ENCODE results near the gene OR6B1. TPM values are rescaled to one million over a fixed set of nuclear protein-coding genes. Genes with fewer than 3 reads are reported as not detected.
"Not testable (repeated sequence)": the region's sequence is repeated elsewhere in the genome, so short reads cannot be mapped to it uniquely, and the experiment has no call there.

Gene OR6B1
- total RNA-seq, 2 experiments from 2014 or later: not detected

DNA sequence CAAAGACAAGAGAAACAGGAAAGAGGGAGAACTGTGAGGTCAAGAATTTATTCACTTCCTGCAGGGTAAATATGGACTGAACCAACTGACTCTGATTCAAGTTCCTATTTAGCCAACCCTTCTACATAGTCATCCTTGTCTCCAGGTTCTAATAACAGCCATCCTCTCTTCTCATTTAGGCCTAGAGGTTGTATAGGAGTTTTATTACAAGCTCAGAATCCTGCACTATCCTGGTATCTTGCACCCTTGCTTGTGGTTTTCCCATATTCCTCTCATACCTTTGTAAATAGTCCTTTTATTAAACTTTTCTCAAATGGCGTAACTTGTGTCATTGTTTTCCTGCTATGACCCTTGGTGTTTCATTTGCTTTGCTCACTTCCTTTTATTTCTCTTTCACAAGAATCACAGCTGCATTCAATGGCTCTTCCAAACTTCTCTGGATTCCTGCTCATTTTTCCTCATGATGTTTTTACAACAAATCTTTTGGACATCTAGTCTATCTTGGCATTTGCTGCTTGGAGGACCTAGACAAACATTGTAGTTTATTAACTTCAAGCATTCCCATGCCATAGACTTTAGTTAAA is 36.3 kb downstream of the OR6B1 start:
- Mint-ChIP-seq H3K9me3 (no peaks in the 10 kb centered on the region), H3K27me3 (peaks cover 10% of the 10 kb centered on the region), H3K4me3 (no peak overlapping the region), H3K27ac (no peak overlapping the region), H3K4me1 (no peaks in the 10 kb centered on the region), H3K36me3 (no peaks in the 10 kb centered on the region)
- POLR2A ChIA-PET: no interaction called here
- ATAC-seq (ENCODE audit: low read depth) (no peak), DNase-seq (no peak)

- H3K27me3 Mint-ChIP-seq: peaks cover 10% of the 10 kb centered on the region
- H3K4me3 Mint-ChIP-seq: no peak overlapping the region
- H3K9me3 Mint-ChIP-seq: no peaks in the 10 kb centered on the region
- no peaks in the 10 kb centered on the region for H3K36me3 Mint-ChIP-seq
- POLR2A ChIA-PET: no interaction called here
- ATAC-seq (ENCODE audit: low read depth): no peak
- no peak overlapping the region for H3K27ac Mint-ChIP-seq
- no peaks in the 10 kb centered on the region for H3K4me1 Mint-ChIP-seq
- DNase-seq: no peak
These were observed 37.4 kb downstream of the OR6B1 start for GRCh38 chr7:144037414-144038035.

DNA sequence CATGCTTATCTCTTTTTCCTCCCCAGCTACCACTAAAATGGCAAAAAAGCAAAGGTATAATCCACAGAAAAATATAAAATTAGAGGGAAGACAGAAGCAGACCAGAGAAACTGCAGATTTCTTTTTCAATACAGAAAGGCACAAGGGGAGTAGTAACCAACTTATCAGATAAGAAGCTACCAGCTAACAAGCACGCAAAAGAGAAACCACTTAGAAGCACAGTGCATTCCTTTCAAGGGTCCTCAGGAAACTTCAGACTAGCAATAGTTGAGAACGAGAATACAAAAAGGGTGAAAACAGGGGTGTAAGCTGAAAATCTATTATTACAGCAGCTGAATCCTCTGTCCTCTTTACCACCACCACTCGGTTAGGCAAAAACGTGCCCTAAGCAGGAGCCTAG is 38.8 kb downstream of the OR6B1 start:
- Mint-ChIP-seq H3K27me3 (peaks cover 6% of the 10 kb centered on the region), H3K27ac (no peak overlapping the region), H3K4me1 (no peaks in the 10 kb centered on the region), H3K36me3 (no peaks in the 10 kb centered on the region), H3K4me3 (no peak overlapping the region), H3K9me3 (no peaks in the 10 kb centered on the region)
- ATAC-seq (ENCODE audit: low read depth) (no peak), DNase-seq (no peak)
- POLR2A ChIA-PET: no interaction called here

DNA sequence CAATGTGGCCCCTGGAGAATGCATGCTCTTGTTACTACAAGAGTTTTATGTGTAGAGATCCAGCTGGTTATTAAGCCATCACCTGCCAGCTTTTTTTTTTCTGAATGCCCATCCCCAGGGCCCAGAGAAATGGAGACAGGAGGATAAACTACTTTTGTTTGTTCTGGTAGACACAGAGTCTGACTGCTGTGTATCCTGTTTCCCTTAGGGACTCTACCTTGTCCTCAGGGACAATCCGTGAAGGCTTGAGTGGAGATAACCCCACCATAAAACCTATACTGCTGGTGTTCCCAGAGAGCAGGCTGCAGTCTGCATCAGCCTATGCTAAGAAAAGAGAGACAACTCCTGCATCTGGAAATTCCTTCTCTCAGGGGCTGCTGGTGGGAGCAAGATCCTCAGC is 48.5 kb downstream of the OR6B1 start, which contains the start of gene OR2A5:
Gene OR2A5 (plus strand): TSS at position 301 of the 400 bp plus-strand sequence. CDS start 1,454 bp downstream, outside the sequence.
- Mint-ChIP-seq H3K4me1 (no peaks in the 10 kb centered on the region), H3K27me3 (peaks cover 11% of the 10 kb centered on the region), H3K4me3 (no peak within 1 kb of the TSS), H3K27ac (no peak within 1 kb of the TSS), H3K36me3 (no peaks in the 10 kb centered on the region), H3K9me3 (no peaks in the 10 kb centered on the region)
- ATAC-seq (ENCODE audit: low read depth): no peak
- POLR2A ChIA-PET: no interaction called here
- no peak for DNase-seq

- Mint-ChIP-seq H3K4me1 (no peaks in the 10 kb centered on the region), H3K36me3 (no peaks in the 10 kb centered on the region), H3K9me3 (no peaks in the 10 kb centered on the region), H3K27me3 (peaks cover 11% of the 10 kb centered on the region), H3K27ac (no peak overlapping the region), H3K4me3 (no peak overlapping the region)
- no peak for DNase-seq
- no peak for ATAC-seq (ENCODE audit: low read depth)
- POLR2A ChIA-PET: no interaction called here
These were observed 49.4 kb downstream of the OR6B1 start for GRCh38 chr7:144049491-144049890.

- no peak overlapping the region for H3K4me3 Mint-ChIP-seq
- no peaks in the 10 kb centered on the region for H3K36me3 Mint-ChIP-seq
- no peak overlapping the region for H3K27ac Mint-ChIP-seq
- no peaks in the 10 kb centered on the region for H3K4me1 Mint-ChIP-seq
- DNase-seq: no peak
- ATAC-seq (ENCODE audit: low read depth): no peak
- peaks cover 13% of the 10 kb centered on the region for H3K27me3 Mint-ChIP-seq
- POLR2A ChIA-PET: no interaction called here
- no peaks in the 10 kb centered on the region for H3K9me3 Mint-ChIP-seq
These were observed 50.0 kb downstream of the OR6B1 start for GRCh38 chr7:144050093-144050492.

GRCh38 chr7:144050884-144051283 is 50.8 kb downstream of the OR6B1 start:
- POLR2A ChIA-PET; H3K4me1 Mint-ChIP-seq; H3K4me3 Mint-ChIP-seq; H3K36me3 Mint-ChIP-seq; ATAC-seq (ENCODE audit: low read depth); H3K9me3 Mint-ChIP-seq; DNase-seq; H3K27ac Mint-ChIP-seq: not testable (repeated sequence)
- peaks cover 14% of the 10 kb centered on the region for H3K27me3 Mint-ChIP-seq

- Mint-ChIP-seq H3K9me3 (peaks cover 5% of the 10 kb centered on the region), H3K27ac (no peak overlapping the region), H3K27me3 (peaks cover 5% of the 10 kb centered on the region), H3K36me3 (no peaks in the 10 kb centered on the region), H3K4me3 (no peak overlapping the region), H3K4me1 (no peaks in the 10 kb centered on the region)
- POLR2A ChIA-PET: no interaction called here
- DNase-seq: no peak
- no peak for ATAC-seq (ENCODE audit: low read depth)
These were observed 57.8 kb downstream of the OR6B1 start for GRCh38 chr7:144057954-144058353.

Other genes starting within 250 kb of the OR6B1 start
- 1 to 10 TPM; 1.5 to 1.9 TPM for gene CTAGE6, start 242.6 kb upstream of the OR6B1 start, total RNA-seq
- gene TCAF1, start 98.1 kb upstream of the OR6B1 start, total RNA-seq: 10 to 100 TPM; 18.2 to 19.6 TPM
- not detected for gene OR2F2, start 65.1 kb upstream of the OR6B1 start, total RNA-seq
- not detected for gene OR2F1, start 45.5 kb upstream of the OR6B1 start, total RNA-seq
- not detected for gene OR2A5, start 48.6 kb downstream of the OR6B1 start, total RNA-seq
- gene OR2A25, start 69.5 kb downstream of the OR6B1 start, total RNA-seq: not detected
- gene OR2A12, start 86.0 kb downstream of the OR6B1 start, total RNA-seq: not detected
- gene OR2A2, start 109.3 kb downstream of the OR6B1 start, total RNA-seq: not detected
- gene OR2A14, start 122.9 kb downstream of the OR6B1 start, total RNA-seq: not detected
- 1 to 10 TPM; 1.0 to 2.2 TPM for gene CTAGE4, start 183.1 kb downstream of the OR6B1 start, total RNA-seq
- 1 to 10 TPM; 2.5 TPM for gene ARHGEF35, start 195.5 kb downstream of the OR6B1 start, total RNA-seq
- gene OR2A42, start 239.3 kb downstream of the OR6B1 start, total RNA-seq: not detected

All from activated naive CD8-positive, alpha-beta T cell treated with anti-CD3 and anti-CD28 coated beads, Interleukin-2, amount 10 ng/mL, durations not matched to agents 7 days and 5 days (primary cell).